DMS153 (cell line): ENCODE measurements around the gene ZFPM1.

Experiments used
- DNase-seq: peaks from one replicate; lab custom pipeline; 2025; lab: John Stamatoyannopoulos, UW

ZFPM1 gene

DNA sequence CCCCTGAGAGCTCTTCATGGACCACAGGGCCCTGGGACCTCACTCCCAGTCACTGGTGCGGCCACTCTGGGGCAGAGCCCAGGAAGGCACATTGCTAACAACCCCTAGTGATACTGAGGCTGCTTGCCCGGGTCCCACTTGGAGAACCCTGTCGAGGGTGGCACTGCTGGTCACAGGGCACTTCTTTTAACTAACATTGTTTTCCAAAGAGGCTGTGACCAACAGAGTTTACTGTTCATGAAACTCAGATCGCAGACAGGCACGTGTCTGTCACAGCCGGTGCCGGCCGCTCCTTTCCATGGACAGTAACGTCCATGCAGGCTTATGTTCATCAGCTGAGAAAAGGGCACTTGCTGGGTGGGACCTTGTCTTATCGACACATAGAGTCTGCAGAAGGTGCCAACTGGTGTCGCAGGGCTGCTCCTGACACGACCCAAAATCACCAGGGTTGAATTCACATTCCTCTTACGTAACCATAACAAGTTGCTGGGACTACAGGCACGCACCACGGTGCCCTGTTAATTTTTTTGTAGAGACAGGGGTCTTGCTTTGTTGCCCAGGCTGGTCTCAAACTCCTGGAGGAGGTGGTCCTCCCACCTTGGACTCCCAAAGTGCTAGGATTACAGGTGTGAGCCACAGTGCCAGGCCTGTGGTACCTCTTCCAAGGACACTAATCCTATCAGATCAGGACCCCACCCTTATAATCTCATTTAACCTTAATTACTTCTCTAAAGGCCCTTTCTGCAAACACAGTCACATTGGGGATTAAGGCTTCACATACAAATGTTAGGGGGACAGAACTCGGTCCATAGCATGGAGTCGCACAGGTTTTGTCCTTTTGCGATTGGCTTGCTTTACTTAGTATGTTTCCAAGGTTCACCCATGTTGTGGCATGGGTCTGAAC, 115.9 kb downstream of the ZFPM1 start:
- DNase-seq = no peak

GRCh38 chr16:88569614-88569984, 116.5 kb downstream of the ZFPM1 start:
- no peak for DNase-seq

- peak; percentile 90 for DNase-seq
These were observed 117.1 kb downstream of the ZFPM1 start, which contains the start of gene ZC3H18 for GRCh38 chr16:88569985-88570690. TSS of gene ZC3H18 (plus strand) at chr16:88570403. CDS start at chr16:88577124, 6,721 bp downstream.

- DNase-seq = no peak
These were observed 117.6 kb downstream of the ZFPM1 start for GRCh38 chr16:88570691-88571092.

DNA sequence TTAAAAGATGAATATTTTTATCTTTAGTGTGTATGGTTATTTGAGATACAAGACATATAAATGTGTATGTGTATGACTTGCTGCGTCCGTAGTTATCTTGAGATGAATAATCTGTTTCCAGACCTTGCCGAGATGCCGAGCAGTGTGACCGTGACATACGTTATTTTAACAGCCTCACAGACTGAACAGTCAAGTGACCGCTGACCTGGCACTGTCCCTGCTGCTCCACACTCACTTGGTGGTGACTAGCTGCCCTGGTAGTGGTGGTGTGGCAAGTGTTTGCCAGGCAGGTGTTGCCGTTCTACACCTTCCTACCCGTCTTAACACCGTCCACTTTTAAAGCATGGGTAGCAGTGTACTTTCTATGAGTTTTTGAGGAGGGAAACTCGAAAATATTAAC, 122.2 kb downstream of the ZFPM1 start:
- DNase-seq = no peak

DNA sequence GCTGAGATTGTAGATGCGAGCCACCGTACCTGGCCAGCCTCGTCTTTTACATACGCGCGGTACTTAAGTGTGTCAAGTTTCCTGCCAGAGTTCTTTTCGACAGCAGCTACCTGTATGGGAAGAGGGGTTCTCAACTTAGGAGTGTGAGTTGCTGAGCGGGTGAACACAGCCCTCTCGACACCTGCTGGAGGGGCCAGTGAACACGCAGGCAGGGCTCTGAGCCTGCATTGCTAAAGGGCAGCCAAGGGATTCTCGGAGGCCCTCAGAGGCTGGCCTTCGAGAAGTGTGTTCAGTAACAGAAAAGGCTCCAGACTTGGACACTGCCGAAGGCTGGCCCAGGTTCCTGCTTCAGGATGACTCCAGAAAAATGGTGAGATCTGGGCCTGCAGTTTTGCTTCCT, 123.2 kb downstream of the ZFPM1 start:
- DNase-seq = no peak

- no peak for DNase-seq
These were observed 124.1 kb downstream of the ZFPM1 start for GRCh38 chr16:88577166-88577565.

GRCh38 chr16:88578446-88579313, 125.6 kb downstream of the ZFPM1 start:
- no peak for DNase-seq

- DNase-seq = no peak
These were observed 127.3 kb downstream of the ZFPM1 start for GRCh38 chr16:88580371-88580770.

DNA sequence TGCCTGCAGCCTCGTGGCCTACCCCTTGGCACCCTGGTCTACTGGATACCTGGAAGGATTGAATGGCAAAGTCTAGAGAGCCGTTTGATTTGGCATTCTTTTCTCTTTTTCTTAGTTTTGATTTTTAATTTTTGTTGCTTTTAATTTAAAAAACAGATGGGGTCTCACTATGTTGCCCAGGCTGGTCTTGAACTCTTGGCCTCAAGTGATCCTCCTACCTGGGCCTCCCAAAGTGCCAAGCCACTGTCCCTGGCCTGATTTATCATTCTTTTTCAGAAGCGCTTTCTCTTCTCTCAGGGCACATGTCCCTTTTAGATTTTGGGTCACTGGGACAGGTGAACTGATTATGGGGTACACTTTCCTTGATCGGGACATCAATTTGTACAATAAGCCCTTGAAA, 128.0 kb downstream of the ZFPM1 start:
- no peak for DNase-seq

- DNase-seq = no peak
These were observed 130.0 kb downstream of the ZFPM1 start for GRCh38 chr16:88582912-88583575.

- DNase-seq = no peak
These were observed 131.6 kb downstream of the ZFPM1 start for GRCh38 chr16:88584676-88585075.

GRCh38 chr16:88585269-88585668, 132.2 kb downstream of the ZFPM1 start:
- DNase-seq = no peak

DNA sequence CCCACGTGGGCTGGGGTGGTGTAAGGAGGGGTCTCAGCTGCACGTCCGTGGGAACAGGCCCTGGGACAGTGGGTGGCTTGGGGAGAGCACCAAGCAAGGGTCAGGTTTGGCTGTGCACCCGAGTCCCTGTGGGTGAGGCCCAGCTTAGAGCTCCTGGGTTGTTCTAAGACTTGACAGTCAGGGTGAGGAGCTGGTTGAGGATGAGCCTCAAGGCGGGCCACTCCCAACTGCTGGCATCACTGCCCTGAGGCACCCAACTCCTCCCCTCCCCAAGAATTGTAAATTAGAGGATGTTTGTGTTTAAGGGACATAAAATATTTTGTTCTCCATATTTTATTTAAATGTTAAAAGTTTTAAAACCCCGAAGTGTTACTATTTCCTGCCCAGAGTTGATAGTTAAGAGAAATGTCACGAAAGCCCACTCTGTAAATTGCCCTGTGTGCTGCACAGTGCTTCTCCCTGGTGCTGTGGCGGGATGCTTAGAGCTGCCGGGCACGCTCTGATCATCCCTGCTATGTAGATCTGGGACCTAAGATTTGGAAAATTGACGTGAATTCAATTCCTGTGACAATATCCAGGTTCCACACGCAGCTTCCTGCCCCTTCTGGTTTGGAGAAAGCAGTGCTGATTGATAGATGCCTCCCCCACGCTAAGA, 133.0 kb downstream of the ZFPM1 start:
- DNase-seq = no peak
